ENCODE data around the gene ANAPC2.

ANAPC2 gene

DNA sequence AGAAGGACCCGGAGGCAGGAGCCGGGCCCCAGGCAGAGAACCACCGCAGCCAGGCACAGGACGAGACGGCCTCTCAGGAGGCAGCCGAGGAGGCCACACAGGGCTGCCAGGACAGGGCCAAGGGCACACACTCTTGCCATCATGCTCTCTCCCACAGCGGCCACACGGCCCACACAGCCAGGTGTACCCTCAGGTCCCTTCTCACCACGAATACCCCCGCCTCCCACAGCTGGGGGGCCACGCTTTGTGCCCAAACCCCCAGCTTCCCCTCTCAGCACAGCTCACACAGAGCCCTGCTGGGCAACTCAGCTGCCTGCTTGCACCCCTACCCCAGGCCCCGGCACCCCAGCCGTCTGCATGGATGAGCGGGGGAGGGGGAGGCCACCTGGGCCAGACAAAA is 5.4 kb upstream of the ANAPC2 start:
- no peak for DNase-seq (ENCODE audit: low read depth in 2 of 2, low spot score in 1 of 2)

DNA sequence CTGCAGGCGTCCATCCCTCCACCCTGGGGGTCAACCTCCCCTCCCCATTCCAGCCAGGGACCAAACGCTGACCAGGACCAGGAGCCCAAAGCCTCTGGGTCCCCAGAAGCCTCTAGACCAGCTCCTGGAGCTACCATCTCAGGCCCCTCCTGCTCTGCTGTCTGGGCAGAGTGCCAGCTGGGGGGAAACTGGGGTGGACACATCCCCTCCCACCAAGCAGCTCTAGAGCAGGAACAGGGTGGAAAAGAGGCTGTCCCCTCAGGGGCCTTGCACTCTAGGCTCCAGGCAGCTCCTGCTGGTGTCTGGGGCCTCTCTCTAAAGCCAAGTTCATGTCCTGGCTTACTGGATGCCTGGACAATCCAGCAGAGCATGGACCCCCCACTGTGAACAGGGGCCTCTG is 4.5 kb upstream of the ANAPC2 start:
- DNase-seq (ENCODE audit: low read depth in 2 of 2, low spot score in 1 of 2) = no peak

GRCh38 chr9:137192448-137192780 is 4.1 kb upstream of the ANAPC2 start:
- no peak for DNase-seq (ENCODE audit: low read depth in 2 of 2, low spot score in 1 of 2)

GRCh38 chr9:137191691-137192447 is 3.5 kb upstream of the ANAPC2 start:
- DNase-seq (ENCODE audit: low read depth in 2 of 2, low spot score in 1 of 2) = no peak

- no peak for DNase-seq (ENCODE audit: low read depth in 2 of 2, low spot score in 1 of 2)
Observed at GRCh38 chr9:137191245-137191644, 2.9 kb upstream of the ANAPC2 start.

DNA sequence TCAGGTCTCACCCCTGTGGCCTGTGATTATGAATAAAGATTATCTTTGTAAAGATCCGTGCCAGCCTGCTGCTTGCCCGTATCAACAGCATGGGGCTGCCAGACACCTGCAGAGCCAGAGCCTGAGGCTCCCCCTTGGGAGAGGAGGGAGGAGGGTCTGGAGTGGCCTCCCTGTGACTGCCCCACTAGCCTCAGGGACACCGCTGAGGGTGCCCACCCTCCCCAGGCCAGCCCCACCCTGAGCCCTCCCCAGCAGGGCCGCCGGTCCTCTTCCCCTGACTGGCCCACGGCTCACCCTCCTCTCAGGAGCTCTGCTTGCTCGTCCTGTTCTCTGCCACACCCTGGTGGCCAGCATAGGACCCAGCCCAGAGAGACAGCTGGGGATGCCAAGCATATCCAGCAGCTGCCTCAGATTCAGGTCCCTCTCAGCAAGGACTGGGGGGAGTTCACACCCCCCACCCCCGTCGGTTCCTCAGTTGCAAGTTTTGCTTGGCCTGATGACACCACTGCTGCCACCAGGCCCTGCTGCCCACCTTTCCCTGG is 2.0 kb upstream of the ANAPC2 start:
- no peak for DNase-seq (ENCODE audit: low read depth in 2 of 2, low spot score in 1 of 2)

DNA sequence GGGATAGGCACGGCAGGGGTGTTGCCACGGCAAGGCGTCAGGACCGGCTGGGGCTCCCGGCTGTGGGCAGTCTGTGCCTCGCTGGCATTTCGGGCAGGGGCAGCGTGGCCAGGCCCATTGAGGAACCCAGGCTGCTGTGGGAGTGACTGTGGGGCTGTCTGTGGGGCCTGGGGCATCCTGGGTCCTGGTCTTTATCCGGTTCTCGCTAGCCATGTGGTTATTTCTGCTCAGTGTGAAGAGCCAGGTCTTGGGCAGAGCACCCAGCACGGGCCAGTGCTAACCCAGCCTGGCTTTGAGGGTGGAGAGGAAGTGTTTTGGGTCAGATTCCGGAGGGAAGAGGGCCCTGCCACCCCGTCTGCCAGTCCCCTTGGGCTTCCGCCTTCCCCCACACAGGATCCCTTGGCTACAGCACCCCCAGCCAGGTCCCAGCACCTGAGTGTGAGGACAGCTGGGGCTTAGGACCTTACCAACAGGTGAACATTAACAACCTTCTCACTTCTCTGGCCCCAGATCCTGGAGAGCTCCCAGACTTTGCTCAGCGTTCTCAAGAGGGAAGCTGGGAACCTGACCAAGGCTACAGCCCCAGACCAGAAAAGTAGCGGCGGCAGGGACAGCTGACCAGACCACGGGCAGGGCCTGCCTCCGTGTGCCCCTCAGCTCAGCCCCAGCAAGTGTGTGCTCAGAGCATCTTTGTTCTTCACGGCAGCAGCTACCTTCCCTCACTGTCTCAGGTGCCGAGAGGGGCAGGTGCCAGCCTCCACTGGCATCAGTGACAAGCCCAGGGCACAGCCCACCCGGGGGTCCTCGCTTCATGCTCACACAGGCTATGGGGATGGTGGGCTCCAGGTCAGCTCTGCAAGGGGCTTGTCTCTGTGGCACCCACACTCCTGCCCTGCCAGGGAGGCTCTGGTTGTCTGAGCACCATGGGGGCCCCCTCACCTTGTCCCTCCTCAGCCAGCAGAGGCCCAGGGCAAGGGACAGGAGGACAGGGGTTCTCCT is 1.2 kb upstream of the ANAPC2 start:
- no peak for DNase-seq (ENCODE audit: low read depth in 2 of 2, low spot score in 1 of 2)

GRCh38 chr9:137188086-137188489 is 272 bp downstream of the ANAPC2 start:
- DNase-seq (ENCODE audit: low read depth in 2 of 2, low spot score in 1 of 2) = no peak

DNA sequence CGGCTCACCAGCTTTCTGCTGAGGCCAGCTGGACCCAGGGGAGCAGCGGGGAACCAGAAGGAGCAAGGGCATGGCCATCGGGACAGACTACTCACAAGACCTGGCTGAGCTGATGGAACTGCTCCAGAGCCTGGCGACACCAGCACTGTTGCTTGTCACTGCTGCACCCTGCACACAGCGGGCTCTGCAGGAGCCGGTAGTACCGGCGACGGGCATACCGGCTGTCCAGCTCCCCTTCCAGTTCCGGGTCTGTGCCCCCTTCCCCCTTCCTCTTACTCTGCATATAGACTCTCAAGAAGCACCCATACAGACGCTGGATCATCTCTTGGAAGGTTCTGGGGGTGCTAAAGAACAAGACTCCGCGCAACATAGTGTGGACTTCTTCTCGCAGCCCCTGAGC is 974 bp downstream of the ANAPC2 start:
- no peak for DNase-seq (ENCODE audit: low read depth in 2 of 2, low spot score in 1 of 2)

DNA sequence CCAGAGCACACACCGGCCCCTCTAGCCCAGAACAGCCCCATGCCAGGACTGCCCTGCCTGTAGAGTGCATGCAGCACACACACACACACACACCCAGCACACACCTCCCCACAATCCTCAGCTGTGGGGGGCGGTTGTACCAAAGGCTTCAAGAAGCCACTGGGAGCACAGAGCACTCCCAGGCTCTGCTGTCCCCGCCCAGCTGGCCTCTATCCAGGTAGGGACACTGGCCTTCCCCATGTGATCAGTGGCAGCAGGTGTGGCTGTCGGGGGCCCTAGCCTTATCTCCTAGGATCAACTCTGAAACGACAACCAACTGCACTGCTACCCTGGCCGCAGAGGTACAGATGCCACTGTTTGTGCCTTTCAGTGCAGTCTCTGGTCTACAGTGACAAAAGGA is 2.0 kb downstream of the ANAPC2 start:
- DNase-seq (ENCODE audit: low read depth in 2 of 2, low spot score in 1 of 2) = no peak

DNA sequence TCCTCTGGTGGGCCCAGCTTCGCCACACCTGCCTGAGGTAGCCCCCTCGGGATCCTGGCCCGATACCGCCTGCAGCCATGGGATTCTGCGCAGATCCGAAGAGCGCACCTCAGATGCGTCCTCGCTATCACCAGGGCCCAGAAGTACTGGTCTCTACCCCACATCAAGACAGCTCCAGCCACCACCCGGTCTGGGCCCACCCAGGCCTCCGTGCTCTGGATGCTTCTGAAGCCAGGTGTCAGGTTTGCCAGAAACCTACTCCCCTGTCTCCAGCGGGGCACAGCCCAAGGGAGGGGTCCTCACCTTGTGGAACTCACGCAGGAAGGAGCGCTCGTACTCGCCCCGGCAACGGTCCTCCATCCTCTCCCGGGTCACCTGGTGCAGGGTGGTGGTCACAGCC is 2.4 kb downstream of the ANAPC2 start:
- no peak for DNase-seq (ENCODE audit: low read depth in 2 of 2, low spot score in 1 of 2)

GRCh38 chr9:137184881-137185660 is 3.3 kb downstream of the ANAPC2 start:
- no peak for DNase-seq (ENCODE audit: low read depth in 2 of 2, low spot score in 1 of 2)

GRCh38 chr9:137183980-137184595 is 4.3 kb downstream of the ANAPC2 start:
- DNase-seq (ENCODE audit: low read depth in 2 of 2, low spot score in 1 of 2) = no peak

DNA sequence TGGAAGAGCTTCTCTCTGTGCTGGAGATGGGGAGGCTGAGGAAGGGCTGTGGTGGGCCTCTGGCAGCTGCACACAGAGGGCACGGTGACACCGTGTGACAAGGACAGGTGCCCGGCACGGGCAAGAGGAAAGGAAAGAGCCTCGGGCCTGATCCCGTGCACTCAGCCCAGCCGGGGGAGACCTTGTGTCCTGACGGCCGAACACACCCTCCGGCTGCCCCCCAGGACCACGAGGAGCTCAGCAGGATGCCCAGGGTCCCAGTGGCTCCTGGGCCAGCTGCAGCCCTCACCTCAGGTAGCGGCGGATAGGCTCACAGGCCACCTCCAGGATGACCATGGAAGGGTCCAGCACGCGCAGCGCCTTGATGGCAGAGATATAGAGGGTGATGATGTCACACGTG is 5.5 kb downstream of the ANAPC2 start:
- no peak for DNase-seq (ENCODE audit: low read depth in 2 of 2, low spot score in 1 of 2)

- DNase-seq (ENCODE audit: low read depth in 2 of 2, low spot score in 1 of 2) = no peak
Observed at GRCh38 chr9:137181680-137182079, 6.7 kb downstream of the ANAPC2 start.

DNA sequence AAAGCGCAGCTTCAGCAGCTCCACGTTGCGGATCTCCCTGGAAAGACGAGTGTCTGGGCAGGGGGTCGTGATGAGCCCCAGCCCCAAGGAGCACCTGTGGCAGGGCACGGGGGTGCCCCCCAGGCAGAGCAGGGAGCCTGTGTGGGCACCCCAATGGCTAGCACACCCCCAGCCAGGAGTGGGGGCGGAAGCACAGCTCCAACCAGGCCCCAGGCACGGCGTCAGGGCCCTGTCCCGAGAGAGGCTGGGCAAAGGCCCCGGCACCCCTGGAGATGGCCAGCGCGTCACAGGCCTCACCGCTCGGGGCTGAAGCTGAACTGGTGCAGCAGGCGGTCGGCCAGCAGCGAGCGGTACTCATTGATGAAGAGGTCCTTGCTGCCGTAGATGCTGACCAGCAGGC is 7.9 kb downstream of the ANAPC2 start:
- no peak for DNase-seq (ENCODE audit: low read depth in 2 of 2, low spot score in 1 of 2)

- DNase-seq (ENCODE audit: low read depth in 2 of 2, low spot score in 1 of 2) = no peak
Observed at GRCh38 chr9:137179761-137180160, 8.6 kb downstream of the ANAPC2 start.

DNA sequence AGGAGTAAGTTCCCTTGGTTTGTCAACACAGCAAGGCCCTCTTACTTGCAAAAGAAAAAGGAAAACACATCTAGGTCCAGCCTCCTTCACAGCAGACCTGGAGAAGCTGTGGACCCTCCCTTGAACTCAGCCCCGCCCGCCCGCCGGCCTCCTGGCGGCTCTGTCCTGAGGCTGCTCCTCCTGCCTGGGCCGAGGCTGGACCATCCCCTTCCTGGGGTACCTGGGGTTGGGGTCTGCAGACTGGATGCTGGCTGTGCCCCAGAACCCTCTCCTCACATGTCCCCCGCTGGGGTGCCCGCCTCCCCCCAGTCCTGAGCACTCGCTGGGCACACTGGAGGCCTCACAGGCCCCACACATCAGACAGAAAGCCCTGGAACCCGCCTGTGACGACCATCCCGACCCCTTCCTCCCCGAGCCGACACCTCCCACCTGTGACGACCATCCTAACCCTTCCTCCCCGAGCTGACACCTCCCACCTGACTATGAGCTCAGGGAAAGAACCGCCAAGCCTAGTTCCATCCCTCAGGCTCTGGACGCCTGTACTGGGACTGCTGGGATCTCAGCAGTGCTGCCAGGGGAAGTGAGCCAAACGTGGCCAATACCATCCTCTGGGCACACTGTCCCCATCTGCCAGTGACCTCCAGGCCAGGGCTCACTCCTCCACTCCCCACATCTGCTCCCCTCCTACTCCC is 9.3 kb downstream of the ANAPC2 start:
- no peak for DNase-seq (ENCODE audit: low read depth in 2 of 2, low spot score in 1 of 2)

DNA sequence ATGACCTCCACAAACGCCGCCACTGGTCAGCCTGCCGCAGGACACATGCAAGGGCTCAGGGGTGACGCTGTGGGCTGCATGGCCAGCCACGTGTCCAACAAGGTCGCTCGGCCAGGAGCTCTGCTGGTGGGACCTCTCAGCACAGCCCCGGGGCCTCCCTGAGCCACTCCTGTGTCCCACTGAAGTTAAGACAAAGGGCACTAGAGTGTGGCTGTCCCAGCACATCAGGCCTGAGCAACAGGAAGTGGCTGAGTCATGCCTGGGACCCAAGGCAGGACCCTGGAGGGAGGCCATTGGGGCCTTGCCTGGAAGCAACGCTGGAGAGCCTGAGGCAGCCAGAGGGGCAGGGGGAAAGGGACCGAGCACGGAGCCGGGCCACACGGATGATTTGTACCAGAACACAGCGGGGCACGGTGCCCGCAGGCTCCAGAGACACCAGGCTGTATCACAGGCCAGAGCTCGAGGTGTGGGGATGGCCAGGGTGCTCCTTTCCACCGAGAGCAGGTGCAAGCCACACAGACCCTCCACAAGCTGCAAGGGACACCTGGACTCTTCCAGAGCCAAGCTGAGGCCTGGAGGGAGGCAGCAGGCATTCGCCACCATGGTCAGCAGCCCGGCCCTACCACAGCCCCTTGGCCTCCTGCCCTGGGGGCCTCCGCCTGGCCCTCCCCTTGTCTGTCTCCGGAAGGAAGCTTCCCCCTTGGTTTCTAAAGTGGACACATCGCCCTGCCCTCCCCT is 10.0 kb downstream of the ANAPC2 start:
- no peak for DNase-seq (ENCODE audit: low read depth in 2 of 2, low spot score in 1 of 2)

Measured in stimulated activated CD8-positive, alpha-beta memory T cell treated with anti-CD3 and anti-CD28 coated beads, Interleukin-4, amount 100 ng/mL, for 1 hour (primary cell).